HEK293T (cell line): ENCODE results near the gene CD27.
"Not testable (repeated sequence)": the region's sequence is repeated elsewhere in the genome, so short reads cannot be mapped to it uniquely, and the experiment has no call there.

Source experiments
- CTCF ChIA-PET: fragments of 350-600 bp; formaldehyde crosslinking; extraction: SDS; loops from one replicate; lab custom pipeline; 2021; ENCODE audit warnings: antibody characterized with exemption, inconsistent platforms; lab: Yijun Ruan, JAX
- POLR2A ChIA-PET: fragments of 350-600 bp; formaldehyde crosslinking; extraction: SDS; loops from one replicate; lab custom pipeline; 2020; ENCODE audit warnings: antibody characterized with exemption, inconsistent platforms; lab: Yijun Ruan, JAX
- DNase-seq: peaks from one replicate; pipeline ENCODE4 v3.0.0; 2012; ENCODE audit warnings: mixed read lengths; ENCODE audit errors: extremely low spot score
- ARNT ChIP-seq: fragments of 450-650 bp; IDR thresholded peaks from 2 replicates; pipeline ENCODE4 v1.6.1; 2017; ENCODE audit warnings: mild to moderate bottlenecking
- BHLHE40 ChIP-seq: fragments of 450-650 bp; IDR thresholded peaks from 2 replicates; pipeline ENCODE4 v1.6.1; 2016; ENCODE audit warnings: mild to moderate bottlenecking, moderate library complexity, borderline replicate concordance
- CTBP1 ChIP-seq: fragments of 450-650 bp; IDR thresholded peaks from 2 replicates; pipeline ENCODE4 v1.6.1; 2016; ENCODE audit warnings: borderline replicate concordance
- ELF4 ChIP-seq: fragments of 450-650 bp; IDR thresholded peaks from 2 replicates; pipeline ENCODE4 v1.6.1; 2017; ENCODE audit warnings: antibody characterized with exemption
- FOXA1 ChIP-seq: fragments of 450-650 bp; IDR thresholded peaks from 2 replicates; pipeline ENCODE4 v1.6.1; 2016; ENCODE audit warnings: mild to moderate bottlenecking
- FOXK2 ChIP-seq: fragments of 450-650 bp; IDR thresholded peaks from 2 replicates; pipeline ENCODE4 v1.6.1; 2016; ENCODE audit warnings: mild to moderate bottlenecking
- FOXM1 ChIP-seq: fragments of 450-650 bp; IDR thresholded peaks from 2 replicates; pipeline ENCODE4 v1.6.1; 2017; ENCODE audit warnings: mild to moderate bottlenecking, borderline replicate concordance
- HDGF ChIP-seq: fragments of 450-650 bp; IDR thresholded peaks from 2 replicates; pipeline ENCODE4 v1.6.1; 2017; ENCODE audit warnings: antibody characterized with exemption, borderline replicate concordance
- L3MBTL2 ChIP-seq: fragments of 450-650 bp; conservative IDR thresholded peaks from 2 replicates; pipeline ENCODE4 v1.6.1; 2016; ENCODE audit warnings: mild to moderate bottlenecking
- LEF1 ChIP-seq: fragments of 450-650 bp; IDR thresholded peaks from 2 replicates; pipeline ENCODE4 v1.6.1; 2017; ENCODE audit warnings: mild to moderate bottlenecking, borderline replicate concordance
- NFRKB ChIP-seq: fragments of 450-650 bp; IDR thresholded peaks from 2 replicates; pipeline ENCODE4 v1.6.1; 2016; ENCODE audit warnings: mild to moderate bottlenecking, moderate library complexity
- SP1 ChIP-seq: fragments of 450-650 bp; IDR thresholded peaks from 2 replicates; pipeline ENCODE4 v1.6.1; 2017
- SUZ12 ChIP-seq: fragments of 450-650 bp; IDR thresholded peaks from 2 replicates; pipeline ENCODE4 v1.6.1; 2016; ENCODE audit warnings: mild to moderate bottlenecking
- TARDBP ChIP-seq: fragments of 450-650 bp; IDR thresholded peaks from 2 replicates; pipeline ENCODE4 v1.6.1; 2016
- ZNF384 ChIP-seq: fragments of 450-650 bp; IDR thresholded peaks from 2 replicates; pipeline ENCODE4 v1.6.1; 2016
- TF ChIP-seq, protein P1 (sequence below): fragments of 450-650 bp; IDR thresholded peaks from 2 replicates; pipeline ENCODE4 v1.6.1; 2016

Gene CD27

DNA sequence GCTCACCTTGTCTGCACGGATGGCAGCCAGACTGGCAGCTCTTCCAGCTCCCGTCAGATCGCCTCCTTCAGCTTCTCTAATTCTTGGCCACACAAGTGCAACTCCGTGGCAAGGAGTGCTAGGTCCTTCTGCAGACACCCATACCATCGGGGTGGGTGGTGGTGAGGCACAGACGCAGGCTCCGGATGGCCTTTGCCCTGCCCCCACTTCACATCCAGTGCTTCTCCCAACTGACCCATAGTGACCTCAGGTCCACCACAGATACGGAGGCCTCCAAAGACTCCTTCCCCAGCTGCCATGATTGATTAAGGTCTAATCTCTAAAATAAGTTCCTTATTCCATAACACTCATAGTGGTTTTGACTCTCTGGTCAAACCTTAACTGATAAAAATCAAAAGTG is 19.9 kb upstream of the CD27 start:
- DNase-seq: no peak
- TF ChIP-seq BHLHE40 (no peak), ARNT (no peak), L3MBTL2 (no peak), TARDBP (no peak), CTBP1 (no peak), ZNF384 (no peak), FOXA1 (no peak), LEF1 (no peak), FOXM1 (no peak), HDGF (no peak), SP1 (no peak), ELF4 (no peak), NFRKB (no peak), FOXK2 (no peak), SUZ12 (no peak)
- TF ChIP-seq, protein P1, sequence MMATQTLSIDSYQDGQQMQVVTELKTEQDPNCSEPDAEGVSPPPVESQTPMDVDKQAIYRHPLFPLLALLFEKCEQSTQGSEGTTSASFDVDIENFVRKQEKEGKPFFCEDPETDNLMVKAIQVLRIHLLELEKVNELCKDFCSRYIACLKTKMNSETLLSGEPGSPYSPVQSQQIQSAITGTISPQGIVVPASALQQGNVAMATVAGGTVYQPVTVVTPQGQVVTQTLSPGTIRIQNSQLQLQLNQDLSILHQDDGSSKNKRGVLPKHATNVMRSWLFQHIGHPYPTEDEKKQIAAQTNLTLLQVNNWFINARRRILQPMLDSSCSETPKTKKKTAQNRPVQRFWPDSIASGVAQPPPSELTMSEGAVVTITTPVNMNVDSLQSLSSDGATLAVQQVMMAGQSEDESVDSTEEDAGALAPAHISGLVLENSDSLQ: no peak
- CTCF ChIA-PET: interaction anchor here (2.1 to 3.6 kb wide), 2 partner anchors 41 to 113 kb away, joined by 9 to 26 read pairs; no protein-coding TSS in a partner anchor

DNA sequence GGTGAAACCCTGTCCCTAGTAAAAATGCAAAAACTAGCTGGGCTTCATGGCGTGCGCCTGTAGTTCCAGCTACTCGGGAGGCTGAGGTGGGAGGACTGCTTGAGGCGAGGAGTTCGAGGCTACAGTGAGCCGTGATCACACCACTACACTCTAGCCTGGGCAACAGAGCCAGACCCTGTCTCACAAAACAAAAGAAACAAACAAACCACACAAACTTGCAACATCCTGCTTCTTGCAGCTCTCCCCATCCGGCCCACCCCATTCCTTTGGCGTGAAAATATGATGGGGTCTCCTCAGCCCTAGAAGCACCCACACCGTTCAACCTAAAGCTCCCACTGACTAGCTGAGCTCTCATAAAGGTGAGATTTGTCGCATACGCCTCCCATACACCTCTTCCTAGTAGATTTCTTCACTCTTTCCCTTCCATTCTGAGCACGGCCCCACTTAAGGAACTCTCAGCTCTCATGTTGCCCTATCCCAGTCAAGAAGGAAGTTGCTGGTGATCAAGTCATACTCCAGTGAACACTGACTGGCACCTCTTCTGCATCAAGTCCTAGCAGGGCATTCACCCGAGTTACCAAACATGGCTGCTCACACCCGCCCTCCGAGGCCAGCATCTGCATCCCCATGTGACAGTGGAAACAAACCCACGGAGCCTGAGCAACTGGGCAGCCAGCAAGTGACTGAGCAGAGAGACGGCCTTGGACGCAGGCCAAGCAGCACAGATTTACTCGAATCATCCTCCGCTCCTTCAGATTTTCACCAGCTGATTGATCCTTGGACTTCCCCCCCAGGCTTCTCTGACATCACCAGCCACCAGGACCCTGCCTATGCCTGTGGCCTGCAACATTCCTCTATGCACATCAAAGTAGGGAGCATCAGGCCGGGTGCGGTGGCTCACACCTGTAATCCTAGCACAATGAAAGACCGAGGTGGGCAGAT is 18.9 kb upstream of the CD27 start:
- DNase-seq: no peak
- POLR2A ChIA-PET: interaction anchor here (1.1 to 3.7 kb wide), 2 partner anchors 45 to 108 kb away, joined by 3 to 17 read pairs; partner anchors contain the start of gene VAMP1
- CTCF ChIA-PET: interaction anchor here (1.1 kb wide), 1 partner anchor 39 kb away, joined by 5 read pairs; no protein-coding TSS in a partner anchor
- TF ChIP-seq TARDBP (no peak), ZNF384 (no peak), SP1 (no peak), L3MBTL2 (no peak), LEF1 (no peak), CTBP1 (no peak), ARNT (no peak), SUZ12 (no peak), FOXM1 (no peak), NFRKB (no peak), HDGF (no peak), BHLHE40 (no peak), ELF4 (no peak), FOXA1 (no peak), FOXK2 (no peak)
- TF ChIP-seq, protein P1: no peak

More for the DNA sequence above, 19.9 kb upstream of the CD27 start:
- POLR2A ChIA-PET: interaction anchor here (3.7 kb wide), 1 partner anchor 46 kb away, joined by 17 read pairs; the partner anchor contains the start of gene VAMP1

DNA sequence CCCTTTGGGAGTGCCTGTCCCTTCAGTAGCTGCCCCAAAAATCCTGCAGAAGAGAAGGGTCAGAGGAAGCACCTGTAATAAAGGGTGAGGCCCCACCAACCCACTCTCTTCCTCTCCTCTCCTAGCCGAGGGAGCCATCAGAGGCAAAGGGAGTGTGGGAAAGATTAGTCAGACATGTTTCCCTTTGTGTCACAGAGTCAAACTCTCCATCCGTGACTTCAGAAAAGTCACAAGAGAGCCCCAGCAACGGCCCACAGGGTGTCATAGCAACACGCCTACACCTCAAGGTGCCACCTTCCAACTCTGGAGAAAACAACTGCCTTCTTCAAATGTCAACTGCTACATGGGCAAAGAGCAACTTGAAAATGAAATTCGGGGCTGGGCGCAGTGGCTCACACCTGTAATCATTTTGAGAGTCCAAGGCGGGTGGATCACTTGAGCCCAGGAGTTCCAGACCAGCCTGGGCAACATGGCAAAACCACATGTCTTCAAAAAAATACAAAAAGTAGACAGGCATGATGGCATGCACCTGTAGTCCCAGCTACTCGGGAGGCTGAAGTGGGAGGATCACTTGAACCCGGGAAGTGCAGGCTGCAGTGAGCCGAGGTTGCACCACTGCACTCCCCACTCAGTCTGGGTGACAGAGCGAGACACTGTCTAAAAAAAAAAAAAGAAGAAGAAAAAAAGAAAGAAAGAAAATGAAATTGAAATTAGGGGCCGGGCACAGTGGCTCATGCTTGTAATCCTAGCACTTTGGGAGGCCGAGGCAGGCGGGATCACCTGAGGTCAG is 17.7 kb upstream of the CD27 start:
- no peak for DNase-seq
- TF ChIP-seq CTBP1 (no peak), FOXM1 (no peak), HDGF (no peak), FOXK2 (no peak), LEF1 (no peak), TARDBP (no peak), NFRKB (no peak), ELF4 (no peak), SUZ12 (no peak), ARNT (no peak), BHLHE40 (no peak), ZNF384 (no peak), L3MBTL2 (no peak)
- TF ChIP-seq, protein P1: no peak
- ChIA-PET POLR2A (interaction anchor here (3.7 kb wide), 1 partner anchor 44 kb away, joined by 17 read pairs; the partner anchor contains the start of gene VAMP1), CTCF (interaction anchor here (0.7 kb wide), 1 partner anchor 53 kb away, joined by 3 read pairs; no protein-coding TSS in a partner anchor)

DNA sequence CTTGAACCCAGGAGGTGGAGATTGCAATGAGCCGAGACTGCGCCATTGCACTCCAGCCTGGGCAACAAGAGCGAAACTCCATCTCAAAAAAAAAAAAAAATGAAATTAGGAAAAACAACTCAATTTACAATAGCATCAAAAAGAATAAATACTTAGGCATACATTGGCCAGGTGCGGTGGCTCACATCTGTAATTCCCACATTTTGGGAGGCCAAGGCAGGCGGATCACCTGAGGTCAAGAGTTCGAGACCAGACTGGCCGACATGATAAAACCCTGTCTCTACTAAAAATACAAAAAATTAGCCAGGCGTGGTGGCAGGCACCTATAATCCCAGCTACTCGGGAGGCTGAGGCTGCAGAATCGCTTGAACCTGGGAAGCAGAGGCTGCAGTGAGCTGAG is 17.0 kb upstream of the CD27 start:
- CTCF ChIA-PET, DNase-seq, POLR2A ChIA-PET: not testable (repeated sequence)

DNA sequence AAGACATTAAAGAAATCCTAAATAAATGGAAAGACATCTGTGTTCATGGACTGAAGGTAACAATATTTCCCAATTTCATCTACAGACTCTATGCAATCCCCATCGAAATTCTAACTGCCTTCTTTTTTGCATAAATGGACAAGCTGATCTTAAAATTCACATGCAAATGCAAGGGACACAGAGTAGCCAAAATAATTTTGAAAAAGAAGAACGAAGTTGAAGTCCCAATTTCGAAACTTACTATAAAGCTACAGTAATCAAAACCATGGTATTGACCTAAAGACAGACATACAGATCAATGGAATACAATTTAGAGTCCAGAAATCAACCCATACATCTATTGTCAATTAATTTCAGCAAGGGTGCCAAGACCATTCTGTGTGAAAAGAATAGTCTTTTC is 16.4 kb upstream of the CD27 start:
- DNase-seq: no peak
- ChIA-PET POLR2A (no interaction called here), CTCF (no interaction called here)

More for the DNA sequence above, 16.4 kb upstream of the CD27 start:
- no peak for TF ChIP-seq ELF4
